ENCODE measurements around the gene PTPRA. TPM values are rescaled to one million over a fixed set of nuclear protein-coding genes. Genes with fewer than 3 reads are reported as not detected.

PTPRA gene
- total and polyA plus RNA-seq, 2 of the 13 experiments (the other 11 are each of a cell fraction or from before 2014, with no cell fraction given): 47.2 to 127 TPM

- POLR2A ChIA-PET: no interaction called here
- Histone ChIP-seq H2AFZ (ENCODE audit: low read length) (no peak overlapping the region), H3K4me3 (replicated peaks in 1 of 3; ENCODE audit: insufficient read depth in 1 of 3, low read depth in 2 of 3, low read length in 3 of 3) (no peak overlapping the region), H3K36me3 (replicated peaks in 1 of 2; ENCODE audit: control insufficient read depth in 1 of 2, insufficient read depth in 2 of 2, low read length in 2 of 2) (peaks cover 37 to 75% of the 10 kb centered on the region in 2 experiments), H3K27ac (ENCODE audit: extremely low read length, insufficient read depth, low read length) (no peak overlapping the region), H3K79me2 (ENCODE audit: insufficient read depth, low read length) (no peaks in the 10 kb centered on the region), H4K20me1 (ENCODE audit: insufficient read depth, low read length) (no peaks in the 10 kb centered on the region), H3K9ac (ENCODE audit: insufficient read depth, low read depth, low read length) (no peak overlapping the region), H3K27me3 (ENCODE audit: control insufficient read depth in 1 of 2, insufficient read depth in 2 of 2, low read length in 2 of 2) (no peaks in the 10 kb centered on the region), H3K9me3 (ENCODE audit: low read length) (no peaks in the 10 kb centered on the region), H3K4me1 (ENCODE audit: insufficient read depth, low read length) (no peaks in the 10 kb centered on the region), H3K4me2 (ENCODE audit: low read depth, low read length) (no peak overlapping the region)
- in situ Hi-C loops (cut with HindIII; ENCODE audit: extremely low pct_ligation_motif_present, low pct_unique_long_range_greater_than_20kb): no loop called here
- no peak for ATAC-seq
- no peak for TF ChIP-seq ZNF562 (CRISPR knock-in tag; IDR thresholded peaks at IDR 0.05; ENCODE audit: borderline replicate concordance)
- no TSS peak for BruUV-seq (replicated peaks)
- intact Hi-C loops (cut with micrococcal nuclease; ENCODE audit: unreplicated experiment): no loop called here
- CTCF ChIA-PET (ENCODE audit: low intra/inter-chr PET ratio, low total read pairs): no interaction called here
- FAIRE-seq: no peak
- WGBS (ENCODE audit: low lambda C conversion rate): 98% methylated on average over 2 of the region's 2 CpGs
- DNase-seq (ENCODE audit: low spot score): no peak
Measured at GRCh38 chr20:2993250-2993649, 120.0 kb downstream of the PTPRA start.

- ChIA-PET POLR2A (no interaction called here), CTCF (ENCODE audit: low intra/inter-chr PET ratio, low total read pairs) (no interaction called here)
- no peak for DNase-seq (ENCODE audit: low spot score)
- intact Hi-C loops (cut with micrococcal nuclease; ENCODE audit: unreplicated experiment): no loop called here
- no peaks in the 10 kb centered on the region for H3K4me1 ChIP-seq (ENCODE audit: insufficient read depth, low read length)
- peaks cover 20 to 51% of the 10 kb centered on the region in 2 experiments for H3K36me3 ChIP-seq (replicated peaks in 1 of 2; ENCODE audit: control insufficient read depth in 1 of 2, insufficient read depth in 2 of 2, low read length in 2 of 2)
- BruUV-seq (replicated peaks): no TSS peak
- H3K9ac ChIP-seq (ENCODE audit: insufficient read depth, low read depth, low read length): no peak overlapping the region
- H2AFZ ChIP-seq (ENCODE audit: low read length): no peak overlapping the region
- H3K9me3 ChIP-seq (ENCODE audit: low read length): no peaks in the 10 kb centered on the region
- WGBS (ENCODE audit: low lambda C conversion rate): 95% methylated on average over 2 of the region's 2 CpGs
- in situ Hi-C loops (cut with HindIII; ENCODE audit: extremely low pct_ligation_motif_present, low pct_unique_long_range_greater_than_20kb): no loop called here
- no peak for FAIRE-seq
- H3K27ac ChIP-seq (ENCODE audit: extremely low read length, insufficient read depth, low read length): no peak overlapping the region
- H3K4me3 ChIP-seq (replicated peaks in 1 of 3; ENCODE audit: insufficient read depth in 1 of 3, low read depth in 2 of 3, low read length in 3 of 3): no peak overlapping the region
- no peaks in the 10 kb centered on the region for H3K27me3 ChIP-seq (ENCODE audit: control insufficient read depth in 1 of 2, insufficient read depth in 2 of 2, low read length in 2 of 2)
- no peak overlapping the region for H3K4me2 ChIP-seq (ENCODE audit: low read depth, low read length)
- H4K20me1 ChIP-seq (ENCODE audit: insufficient read depth, low read length): no peaks in the 10 kb centered on the region
- ATAC-seq: no peak
- no peaks in the 10 kb centered on the region for H3K79me2 ChIP-seq (ENCODE audit: insufficient read depth, low read length)
- TF ChIP-seq MAFK (conservative IDR thresholded peaks at IDR 0.05 in 1 of 2, IDR thresholded peaks at IDR 0.05 in 1 of 2; ENCODE audit: low read length in 2 of 2) (no peak), CBX1 (IDR thresholded peaks at IDR 0.05; ENCODE audit: low read depth) (no peak), AGO1 (IDR thresholded peaks at IDR 0.05; ENCODE audit: low read depth, low read length, poor library complexity, severe bottlenecking) (no peak), ARID2 (CRISPR knock-in tag; IDR thresholded peaks at IDR 0.05; ENCODE audit: borderline replicate concordance) (no peak), KMT2B (CRISPR knock-in tag; IDR thresholded peaks at IDR 0.05) (no peak), ZNF431 (CRISPR knock-in tag; IDR thresholded peaks at IDR 0.05; ENCODE audit: borderline replicate concordance, low read depth) (no peak), NFKBIZ (CRISPR knock-in tag; IDR thresholded peaks at IDR 0.05) (no peak), ARNT (IDR thresholded peaks at IDR 0.05) (no peak), ZNF660 (CRISPR knock-in tag; IDR thresholded peaks at IDR 0.05; ENCODE audit: borderline replicate concordance, low read depth) (no peak), NFYC (CRISPR knock-in tag; IDR thresholded peaks at IDR 0.05) (no peak), KDM5A (IDR thresholded peaks at IDR 0.05; ENCODE audit: borderline replicate concordance, low read length) (no peak), GPBP1L1 (CRISPR knock-in tag; IDR thresholded peaks at IDR 0.05) (no peak), ATF7 (IDR thresholded peaks at IDR 0.05) (no peak), ATF7 (CRISPR knock-in tag; IDR thresholded peaks at IDR 0.05) (no peak)
- TF ChIP-seq, protein P1, sequence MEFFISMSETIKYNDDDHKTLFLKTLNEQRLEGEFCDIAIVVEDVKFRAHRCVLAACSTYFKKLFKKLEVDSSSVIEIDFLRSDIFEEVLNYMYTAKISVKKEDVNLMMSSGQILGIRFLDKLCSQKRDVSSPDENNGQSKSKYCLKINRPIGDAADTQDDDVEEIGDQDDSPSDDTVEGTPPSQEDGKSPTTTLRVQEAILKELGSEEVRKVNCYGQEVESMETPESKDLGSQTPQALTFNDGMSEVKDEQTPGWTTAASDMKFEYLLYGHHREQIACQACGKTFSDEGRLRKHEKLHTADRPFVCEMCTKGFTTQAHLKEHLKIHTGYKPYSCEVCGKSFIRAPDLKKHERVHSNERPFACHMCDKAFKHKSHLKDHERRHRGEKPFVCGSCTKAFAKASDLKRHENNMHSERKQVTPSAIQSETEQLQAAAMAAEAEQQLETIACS (CRISPR knock-in tag; IDR thresholded peaks at IDR 0.05): no peak
- TF ChIP-seq, protein P2, sequence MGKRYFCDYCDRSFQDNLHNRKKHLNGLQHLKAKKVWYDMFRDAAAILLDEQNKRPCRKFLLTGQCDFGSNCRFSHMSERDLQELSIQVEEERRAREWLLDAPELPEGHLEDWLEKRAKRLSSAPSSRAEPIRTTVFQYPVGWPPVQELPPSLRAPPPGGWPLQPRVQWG (CRISPR knock-in tag; IDR thresholded peaks at IDR 0.05; ENCODE audit: borderline replicate concordance, low read depth): no peak
Measured at GRCh38 chr20:2995796-2996195, 122.5 kb downstream of the PTPRA start.
